Endometrium (tissue), 2 donors: ENCODE results near the gene SLC35E2B.
"Not testable (repeated sequence)": the region's sequence is repeated elsewhere in the genome, so short reads cannot be mapped to it uniquely, and the experiment has no call there.

Source experiments
- FAIRE-seq: peaks from 2 replicates; lab custom pipeline; 2012; peaks lifted over from hg19 to GRCh38; lab: Jason Lieb, UNC
- donor health status: control.
- donor health status: control.

Gene SLC35E2B

DNA sequence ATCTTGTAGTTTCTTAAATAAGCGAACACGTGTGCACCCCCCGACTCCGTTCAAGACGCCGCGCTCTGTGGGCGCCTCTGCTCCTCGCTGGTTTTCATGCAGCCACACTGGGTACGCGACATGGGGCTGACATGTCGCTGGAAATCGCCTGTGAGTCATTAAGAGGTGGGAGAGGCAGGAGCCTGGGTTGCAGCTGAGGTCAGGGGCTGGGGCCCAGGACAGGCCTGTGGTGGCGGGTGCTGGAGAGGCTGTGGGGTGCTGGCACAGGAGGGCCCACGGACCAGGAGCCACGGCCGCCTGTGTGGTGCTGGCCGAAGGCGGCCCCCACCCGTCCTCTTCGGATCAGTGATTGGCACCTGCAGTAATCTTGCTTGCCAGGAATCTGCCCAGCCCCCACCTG is 17.8 kb downstream of the SLC35E2B start:
- FAIRE-seq: not testable (repeated sequence)

DNA sequence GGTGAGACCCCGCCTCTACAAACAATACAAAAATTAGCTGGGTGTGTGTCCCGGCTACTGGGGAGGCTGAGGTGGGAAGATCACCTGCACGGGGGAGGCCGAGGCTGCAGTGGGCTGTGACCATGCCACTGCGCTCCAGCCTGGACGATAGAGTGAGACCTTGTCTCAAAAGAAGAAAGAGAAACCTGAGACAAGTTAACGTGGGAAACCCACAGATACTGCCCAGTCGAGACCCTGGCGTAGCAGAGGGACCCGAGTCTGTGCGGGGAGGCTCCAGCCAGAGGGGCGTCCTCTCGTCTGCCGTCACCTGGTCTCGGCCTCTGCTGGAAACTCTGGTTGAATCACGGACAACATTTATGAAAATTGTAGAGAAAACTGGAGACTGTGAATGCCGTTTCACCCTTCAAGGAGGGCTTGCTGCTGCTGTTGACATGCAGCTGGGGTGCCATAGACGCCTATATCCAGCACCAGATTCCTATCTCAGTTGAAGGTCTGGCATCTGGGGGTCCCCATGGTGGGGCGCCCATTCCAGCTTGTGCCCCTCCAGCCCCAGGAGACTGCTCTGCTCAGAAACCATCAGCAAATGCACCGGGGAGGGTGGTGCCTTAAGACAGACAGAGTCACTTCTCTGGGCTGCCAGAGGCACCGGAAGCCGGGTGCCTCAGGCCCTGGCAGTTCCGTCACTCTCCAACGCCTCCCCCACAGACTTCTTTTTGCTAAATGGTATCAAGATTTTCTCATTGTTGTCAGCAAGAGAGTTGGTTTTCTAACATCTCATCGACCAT is 20.2 kb downstream of the SLC35E2B start:
- FAIRE-seq: no peak

DNA sequence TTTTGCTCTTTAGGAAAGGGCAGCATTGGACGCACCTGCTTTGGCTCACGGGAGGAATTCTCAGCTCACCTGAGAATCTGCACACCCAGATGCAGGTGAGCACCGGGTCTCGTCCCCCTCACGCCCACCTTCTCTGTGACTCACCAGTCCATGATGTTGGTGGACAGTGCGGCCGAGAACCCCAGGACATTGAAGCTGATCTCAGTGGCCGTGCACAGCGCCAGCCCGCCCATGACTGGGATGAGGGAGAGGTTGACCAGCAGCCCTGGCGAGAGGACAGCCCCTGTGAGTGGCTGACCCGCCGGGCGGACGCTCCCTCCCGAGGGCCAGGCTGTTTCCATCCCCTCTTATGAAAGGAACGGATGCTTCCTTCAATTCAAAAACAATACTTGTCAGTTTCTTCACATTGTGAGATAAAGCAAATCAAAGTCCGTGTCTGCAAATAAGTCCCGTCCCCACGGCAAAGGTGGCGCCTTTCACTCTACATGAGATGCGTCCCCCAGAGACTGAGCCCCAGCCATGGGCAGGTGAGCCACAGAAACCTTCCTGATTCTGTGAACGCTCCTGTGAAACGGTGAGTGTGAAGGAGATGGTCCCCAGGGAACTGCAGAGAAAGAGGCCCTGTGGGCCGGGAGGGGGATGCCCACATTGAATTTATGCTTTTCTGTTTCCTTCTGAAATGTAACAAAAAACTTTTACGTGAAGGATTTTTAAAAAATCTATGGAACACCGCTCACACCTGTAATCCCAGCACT is 21.1 kb downstream of the SLC35E2B start:
- FAIRE-seq: no peak

DNA sequence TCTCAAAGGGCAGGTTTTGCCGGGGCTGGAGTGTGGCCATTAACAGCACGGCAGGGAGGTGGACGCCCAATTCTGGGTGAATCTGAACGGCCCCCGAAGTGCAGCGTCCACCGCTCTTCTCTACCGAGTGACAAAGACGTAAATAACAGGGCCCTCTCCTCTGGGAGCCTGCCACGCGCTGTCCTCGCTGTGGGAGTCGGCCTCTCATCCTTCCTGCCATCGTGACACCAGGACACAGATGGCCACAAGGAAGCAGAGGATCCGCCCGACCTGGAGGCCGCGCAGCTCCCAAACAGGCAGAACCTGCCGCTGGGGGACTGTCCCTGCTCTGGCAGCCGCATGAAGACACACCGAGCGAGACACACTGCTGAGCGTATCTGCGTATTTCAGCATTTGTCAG is 21.7 kb downstream of the SLC35E2B start:
- FAIRE-seq: no peak

DNA sequence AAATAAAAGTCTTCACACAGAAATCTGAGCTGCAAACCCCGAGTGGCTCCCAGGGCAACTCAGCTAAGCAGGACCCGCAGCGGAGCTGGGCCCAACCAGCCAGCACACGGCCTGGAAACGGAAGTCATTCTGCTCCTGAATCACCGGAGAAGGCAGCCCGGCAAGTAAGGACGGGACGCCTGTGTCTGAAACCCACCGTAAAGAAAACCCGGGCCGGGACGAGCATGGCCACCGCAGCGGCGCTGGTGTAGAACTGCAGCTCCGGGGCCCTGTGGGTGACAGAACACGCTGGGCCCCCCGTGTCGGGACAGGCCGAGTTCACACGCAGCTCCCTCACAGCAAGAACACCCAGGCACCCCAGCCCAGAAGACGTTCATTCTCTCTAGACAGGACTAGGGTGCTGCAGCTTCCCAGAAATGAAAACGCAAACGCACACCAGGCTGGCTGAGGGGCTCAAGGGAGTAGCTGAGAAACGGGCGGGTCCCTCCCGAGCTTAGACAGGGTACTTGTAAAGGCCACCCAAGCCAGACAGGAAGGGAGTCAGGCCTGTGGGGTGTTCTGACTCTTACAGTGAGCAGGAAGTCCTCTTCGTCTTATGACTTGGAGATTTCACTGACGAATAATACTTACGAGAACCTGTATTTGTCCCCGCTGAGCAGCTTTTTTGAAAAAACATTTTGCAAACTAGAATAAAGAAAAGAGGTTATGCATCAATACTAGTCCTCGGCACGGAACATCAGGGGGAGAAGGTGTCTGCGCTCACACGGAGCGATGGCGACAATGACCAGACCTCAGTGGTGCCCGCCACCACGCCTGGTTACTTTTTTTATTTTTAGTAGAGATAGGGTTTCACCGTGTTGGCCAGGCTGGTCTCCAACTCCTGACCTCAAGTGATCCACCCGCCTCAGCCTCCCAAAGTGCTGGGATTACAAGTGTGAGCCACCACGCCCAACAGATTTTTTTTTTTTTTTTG is 22.8 kb downstream of the SLC35E2B start:
- no peak for FAIRE-seq

DNA sequence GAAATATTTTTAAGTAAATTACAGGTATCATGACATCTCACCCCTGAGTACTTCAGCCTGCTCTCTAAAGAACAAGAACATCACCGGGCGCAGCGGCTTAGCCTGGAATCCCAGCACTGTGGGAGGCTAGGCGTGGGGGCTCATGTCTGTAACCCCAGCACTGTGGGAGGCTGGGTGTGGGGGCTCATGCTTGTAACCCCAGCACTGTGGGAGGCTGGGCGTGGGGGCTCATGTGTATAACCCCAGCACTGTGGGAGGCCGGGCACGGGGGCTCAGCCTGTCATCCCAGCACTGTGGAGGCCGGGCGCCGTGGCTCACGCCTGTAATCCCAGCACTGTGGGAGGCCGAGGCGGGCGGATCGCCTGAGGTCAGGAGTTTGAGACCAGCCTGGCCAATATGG is 26.1 kb downstream of the SLC35E2B start:
- FAIRE-seq: no peak

DNA sequence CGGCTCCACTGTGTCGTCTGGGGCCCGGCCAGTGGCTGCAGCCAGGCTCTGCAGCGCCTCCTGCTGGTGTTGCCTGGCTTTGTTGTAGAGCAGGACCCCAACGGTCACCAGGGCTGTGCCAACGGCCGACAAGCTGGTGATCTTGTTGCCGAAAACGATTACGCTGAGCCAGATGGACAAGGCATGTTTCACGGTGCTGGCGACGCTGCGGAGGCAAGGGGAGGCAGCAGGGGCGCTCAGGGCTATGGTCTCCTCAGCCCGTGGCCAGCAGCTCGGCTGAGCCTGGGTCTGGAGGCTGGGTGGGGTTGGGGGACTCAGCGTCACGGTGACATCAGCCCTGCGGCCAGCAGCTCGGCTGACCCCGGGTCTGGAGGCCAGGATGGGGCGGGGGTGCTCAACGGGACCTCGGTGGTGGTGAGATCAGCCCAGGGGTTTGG is 26.8 kb downstream of the SLC35E2B start:
- no peak for FAIRE-seq

DNA sequence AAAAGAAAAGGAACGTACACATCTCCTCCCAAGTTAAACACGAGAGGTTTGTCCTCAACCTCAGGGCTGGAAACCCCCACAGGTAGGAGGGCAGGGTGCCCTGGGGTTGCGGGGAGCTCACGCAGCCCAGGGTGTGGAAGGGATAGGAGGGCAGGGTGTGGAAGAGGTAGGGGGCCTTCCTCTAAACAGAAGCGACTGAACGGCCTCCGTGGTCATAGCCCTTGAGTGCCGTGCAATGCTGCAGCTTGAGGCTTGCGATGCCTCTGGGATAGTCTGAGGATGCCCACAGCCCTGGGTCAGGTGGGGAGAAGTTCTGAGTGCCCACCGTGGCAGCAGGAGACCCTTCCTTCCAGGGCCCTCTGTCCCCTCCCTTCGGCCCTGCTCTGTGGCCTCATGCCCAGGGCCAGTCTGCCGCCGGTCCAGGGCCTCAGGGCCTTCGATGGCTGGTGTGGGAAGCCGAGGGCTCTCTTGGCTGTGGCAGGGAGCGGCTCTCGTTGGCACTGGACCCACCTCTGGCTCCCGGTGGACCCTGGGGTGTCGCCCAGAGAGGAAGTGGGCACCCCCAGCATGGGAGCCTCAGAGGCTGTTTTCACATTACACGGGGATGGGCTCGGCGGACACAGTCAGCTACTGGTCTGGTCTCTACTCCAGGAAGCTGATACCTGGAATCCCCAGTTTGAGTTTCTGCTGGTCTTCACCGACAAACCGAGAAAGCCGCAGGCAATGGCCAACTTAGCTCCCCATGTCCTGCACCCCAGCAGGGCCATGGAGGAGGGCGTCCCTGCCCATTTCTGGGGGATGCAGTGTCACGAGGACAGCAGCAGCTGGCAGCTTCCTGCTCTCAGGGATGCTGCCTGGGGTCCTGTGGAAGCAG is 27.4 kb downstream of the SLC35E2B start:
- FAIRE-seq: no peak

DNA sequence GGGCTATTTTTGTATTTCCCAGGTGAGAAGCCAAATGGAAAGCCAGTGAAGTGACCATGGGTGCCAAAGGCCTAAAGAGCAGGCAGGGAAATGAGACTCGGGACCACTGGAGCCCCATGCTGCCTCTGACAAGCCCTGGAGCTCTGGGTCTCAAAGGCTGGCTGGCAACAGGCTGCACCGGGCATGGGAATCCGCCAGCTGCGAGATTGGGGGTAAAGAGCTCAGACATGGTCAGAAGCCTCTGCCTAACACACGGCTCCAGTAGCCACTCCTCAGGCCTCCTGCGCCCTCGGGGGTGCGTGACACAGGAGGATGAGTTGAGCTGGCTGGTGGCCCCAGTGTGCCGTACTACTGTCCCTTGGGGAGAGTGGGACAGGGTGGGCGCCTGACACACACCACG is 28.3 kb downstream of the SLC35E2B start:
- not testable (repeated sequence) for FAIRE-seq

DNA sequence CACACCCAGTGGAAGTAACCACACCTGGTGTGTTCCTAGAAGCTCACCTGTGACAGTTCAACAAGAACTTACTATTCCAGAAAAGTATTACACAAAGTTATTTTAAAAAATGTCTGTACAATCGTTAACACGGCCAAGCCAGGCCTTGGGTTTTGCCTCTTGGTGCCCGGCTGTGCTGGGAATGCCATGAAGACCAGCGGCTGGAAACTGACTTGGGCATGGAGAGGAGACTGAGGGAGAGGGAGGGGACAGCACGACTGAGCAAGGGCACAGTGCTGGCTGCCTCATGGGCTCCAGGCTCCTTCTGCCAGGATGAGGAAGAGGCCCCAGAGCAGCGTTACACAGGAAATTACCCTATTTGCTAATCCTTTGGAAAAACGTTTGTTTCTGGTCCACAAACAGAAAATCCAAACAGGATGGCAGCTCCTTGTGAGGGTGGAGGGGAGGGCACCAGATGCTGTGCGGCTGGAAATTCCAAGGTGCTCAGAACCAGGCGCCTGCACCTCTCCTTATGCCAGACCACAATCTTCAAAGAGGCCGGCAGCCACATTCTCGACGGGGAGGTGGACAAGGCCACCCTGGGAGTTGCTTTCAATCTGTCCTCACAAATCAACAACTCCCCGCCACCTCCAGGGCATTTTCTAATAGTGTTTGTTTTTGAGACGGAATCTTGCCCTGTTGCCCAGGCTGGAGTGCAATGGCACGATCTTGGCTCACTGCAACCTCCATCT is 29.6 kb downstream of the SLC35E2B start:
- FAIRE-seq: not testable (repeated sequence)

DNA sequence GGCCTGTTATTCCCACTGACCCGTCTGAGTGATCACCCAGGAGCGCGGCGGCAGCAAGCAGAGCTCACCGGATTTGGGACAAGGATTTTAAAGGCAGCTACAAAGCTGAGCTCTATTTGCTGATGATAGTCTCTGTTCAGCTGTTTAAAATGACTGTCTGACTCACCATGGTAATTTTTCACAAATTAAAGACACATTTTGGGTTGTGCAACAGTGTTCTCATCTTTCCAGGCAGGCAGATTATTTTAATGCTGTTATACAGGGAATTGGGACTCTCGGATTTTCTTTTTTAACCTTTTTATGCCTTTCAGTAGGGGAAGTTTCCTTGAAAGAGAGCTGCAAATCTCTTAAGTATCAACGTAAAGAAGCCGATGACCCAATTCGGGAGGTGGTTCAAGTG is 30.2 kb downstream of the SLC35E2B start:
- FAIRE-seq: not testable (repeated sequence)

DNA sequence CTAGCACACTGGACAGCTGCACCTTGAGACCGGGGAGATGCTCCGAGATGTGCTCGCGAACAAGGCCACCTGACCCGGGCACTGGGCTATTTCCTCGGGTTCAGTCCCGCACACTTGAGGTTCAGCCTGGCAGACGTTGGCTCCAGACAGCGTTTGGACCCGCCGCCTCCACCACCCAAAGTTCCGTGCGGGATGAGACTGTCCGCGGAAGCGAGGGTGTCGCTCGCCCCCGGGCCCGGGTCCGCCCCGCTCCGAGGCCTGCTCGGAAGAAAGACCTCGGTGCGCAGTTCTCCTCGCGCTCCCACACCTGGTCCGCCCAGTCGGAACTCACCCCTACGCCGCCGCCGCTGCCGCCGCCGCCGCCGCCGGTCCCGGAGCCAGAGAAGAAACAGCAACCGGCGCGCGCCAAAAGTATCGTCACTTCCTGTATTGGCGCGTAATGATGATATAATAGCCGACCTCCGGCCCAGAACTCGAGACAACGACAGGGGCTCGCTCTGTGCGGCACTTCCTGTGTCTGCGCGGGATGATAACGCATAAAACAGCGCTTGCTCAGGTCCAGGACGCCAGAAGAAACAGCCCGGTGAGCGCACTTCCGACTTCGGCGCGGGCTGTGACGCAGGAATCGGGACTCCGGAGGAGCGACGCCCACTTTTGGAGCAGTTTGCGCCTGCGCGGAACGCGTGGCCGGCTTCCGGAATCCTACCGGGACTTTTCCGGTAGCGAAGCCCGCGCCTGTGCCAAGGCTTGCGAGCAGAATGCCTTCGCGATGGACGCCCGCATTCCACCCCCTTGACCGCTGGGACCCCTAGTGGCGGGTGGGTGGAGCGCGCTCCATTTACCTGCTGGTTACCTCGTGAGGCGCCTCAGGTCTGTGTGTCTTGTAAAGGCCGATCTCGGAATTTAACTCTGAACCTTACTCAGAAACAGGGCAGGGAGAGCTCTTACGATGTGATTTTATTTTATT is 33.7 kb downstream of the SLC35E2B start, which contains the start of gene CDK11B:
CDK11B (minus strand) TSS at position 422 of the 967 bp plus-strand sequence. CDS start 1,519 bp downstream, outside the sequence.
- FAIRE-seq: peak; percentile 48

DNA sequence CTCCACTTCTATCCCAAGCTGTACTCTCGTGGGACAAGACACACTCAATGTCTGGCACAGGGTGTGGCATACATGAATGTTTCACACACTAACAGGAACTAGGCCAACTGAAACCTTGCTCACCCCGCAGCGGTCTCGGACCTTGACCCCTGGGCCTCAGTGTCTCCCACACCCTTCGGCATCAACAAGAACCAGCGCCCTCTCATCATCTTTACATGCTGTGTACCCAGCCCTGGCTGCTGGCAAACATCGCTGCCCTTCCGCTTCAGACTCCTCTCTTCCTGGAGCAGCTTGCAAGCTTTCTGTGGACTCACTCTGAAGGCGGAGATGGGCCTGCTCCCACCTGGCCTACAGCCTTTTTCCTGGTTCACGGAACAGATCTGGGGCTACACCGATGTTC is 44.3 kb downstream of the SLC35E2B start:
- FAIRE-seq: not testable (repeated sequence)

DNA sequence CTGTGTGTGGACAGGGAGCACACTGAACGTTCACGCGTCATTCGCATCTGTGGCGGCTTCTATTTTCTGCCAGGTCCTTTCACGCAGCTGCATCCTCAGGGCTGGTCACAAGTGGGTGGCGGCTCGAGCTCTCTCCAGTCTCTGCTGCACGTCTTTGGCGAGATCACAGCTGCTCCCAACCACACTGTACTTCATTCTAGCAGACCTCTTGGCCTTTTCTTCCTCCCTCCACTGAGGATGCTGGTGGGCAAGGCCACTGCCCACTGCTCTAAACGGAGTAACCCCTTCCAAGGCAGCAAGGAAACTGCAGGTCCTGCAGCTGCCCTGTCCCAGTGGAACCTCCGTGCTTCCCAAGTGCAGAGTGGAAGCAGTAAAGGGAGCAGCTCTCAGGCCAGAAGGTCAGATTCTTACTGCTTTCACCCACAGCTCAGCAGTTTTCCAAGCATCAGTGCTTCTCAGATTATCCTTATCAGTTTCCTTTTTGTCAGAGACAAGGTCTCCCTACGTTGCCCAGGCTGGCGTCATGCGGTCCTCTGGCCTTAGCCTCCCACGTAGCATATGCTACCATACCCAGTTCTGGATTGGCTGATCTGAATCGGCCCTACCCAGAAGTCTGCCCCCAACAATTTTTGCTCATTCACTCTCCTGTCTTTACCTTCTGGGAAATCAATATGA is 44.9 kb downstream of the SLC35E2B start:
- FAIRE-seq: not testable (repeated sequence)

DNA sequence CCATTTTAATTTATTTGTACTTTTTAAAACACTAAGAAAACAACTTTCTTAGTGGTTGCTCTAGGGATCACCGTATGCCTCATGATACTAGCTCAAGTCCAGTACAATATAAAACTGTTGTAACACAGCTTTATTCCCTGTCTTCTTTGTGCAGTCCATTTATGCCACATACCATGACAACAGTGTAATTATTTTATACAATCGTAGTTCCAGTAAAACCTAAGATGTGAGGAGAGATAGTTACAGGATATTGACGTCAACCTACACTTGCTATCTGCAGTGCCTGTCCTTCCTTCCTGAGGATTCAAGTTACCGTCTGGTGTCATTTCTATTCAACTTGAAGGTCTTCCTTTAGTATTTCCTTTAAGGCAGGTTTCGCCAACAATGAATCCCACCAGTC is 46.3 kb downstream of the SLC35E2B start:
- FAIRE-seq: not testable (repeated sequence)

DNA sequence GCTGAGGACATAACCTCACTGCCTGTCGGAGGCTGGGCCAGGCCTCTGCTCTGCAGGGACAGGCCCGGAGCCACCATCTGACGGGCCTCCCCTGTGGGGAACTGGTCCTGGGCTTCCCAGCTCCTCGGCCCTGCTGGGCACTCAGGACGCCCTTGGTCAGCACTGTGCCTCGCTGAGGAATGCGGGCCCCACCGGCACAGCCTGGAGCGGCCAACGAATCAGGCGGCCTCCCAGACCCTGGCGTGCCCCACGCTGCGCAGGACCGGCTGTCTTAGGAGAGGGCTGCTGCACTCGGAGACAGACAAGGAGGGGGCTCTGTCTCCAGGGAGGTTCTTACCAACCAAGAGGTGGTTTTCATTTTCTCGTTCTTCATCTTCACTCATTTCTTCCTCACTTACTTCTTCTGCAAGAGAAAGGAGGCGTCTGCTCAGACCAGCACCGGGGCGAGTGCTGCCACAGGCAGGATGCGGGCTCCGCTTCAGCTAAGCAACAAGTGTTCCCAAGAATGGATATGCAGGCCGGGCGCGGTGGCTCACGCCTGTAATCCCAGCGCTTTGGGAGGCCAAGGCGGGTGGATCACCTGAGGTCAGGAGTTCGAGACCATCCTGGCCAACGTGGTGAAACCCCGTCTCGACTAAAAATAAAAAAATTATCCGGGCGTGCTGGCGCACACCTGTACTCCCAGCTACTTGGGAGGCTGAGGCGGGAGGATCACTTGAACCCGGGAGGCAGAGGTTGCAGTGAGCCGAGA is 51.7 kb downstream of the SLC35E2B start:
- not testable (repeated sequence) for FAIRE-seq

DNA sequence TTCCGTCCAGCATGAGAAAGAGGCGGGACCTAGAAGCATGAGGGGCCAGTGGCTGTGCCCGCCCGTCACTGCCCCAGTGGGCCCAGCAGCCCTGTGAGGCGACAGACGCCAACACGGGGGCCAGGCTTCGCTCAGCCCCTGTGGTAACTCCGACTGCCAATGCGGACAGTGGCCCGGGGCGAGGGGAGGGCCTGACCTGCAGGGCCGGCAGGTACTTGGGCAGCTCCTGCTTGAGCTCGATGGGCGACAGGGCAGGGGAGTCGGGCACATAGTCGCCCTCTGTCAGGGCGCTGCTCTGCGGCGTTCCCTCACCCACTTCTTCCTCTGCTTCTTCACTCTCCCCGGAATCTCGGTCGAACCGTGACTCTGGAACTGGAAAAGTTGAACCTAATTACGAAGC is 52.5 kb downstream of the SLC35E2B start:
- FAIRE-seq: not testable (repeated sequence)

DNA sequence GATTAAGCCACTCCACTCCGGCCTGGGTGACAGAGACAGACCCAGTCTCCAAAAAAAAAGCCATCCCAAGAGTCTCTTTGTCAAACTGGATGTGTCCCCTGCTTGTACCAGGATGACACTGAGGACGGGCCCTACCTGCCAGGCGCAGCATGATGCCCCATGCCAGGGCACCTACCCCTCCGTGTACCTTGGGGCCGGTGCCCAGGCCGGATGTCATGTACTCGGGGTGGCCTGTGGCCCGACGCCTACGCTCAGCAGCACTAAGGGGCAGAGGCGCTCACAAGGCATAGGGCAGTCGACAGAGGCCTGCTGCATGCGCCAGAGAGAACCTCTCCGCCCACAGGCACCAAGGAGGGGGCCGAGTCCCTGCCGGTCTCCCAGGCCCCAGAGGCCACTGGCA is 53.2 kb downstream of the SLC35E2B start:
- not testable (repeated sequence) for FAIRE-seq
